Loucy (cell line): ENCODE results near the gene IGSF22.

Source experiments
- EZH2phosphoT487 ChIP-seq: fragments of 200-600 bp; IDR thresholded peaks from 2 replicates; pipeline ENCODE4 v1.6.1; 2018; ENCODE audit warnings: antibody characterized with exemption, mild to moderate bottlenecking, moderate library complexity, borderline replicate concordance
- TF ChIP-seq, protein P1 (sequence below): fragments of 200-600 bp; sonication (generic); conservative IDR thresholded peaks from 2 replicates; pipeline ENCODE4 v1.5.1; 2014; ENCODE audit warnings: mild to moderate bottlenecking, antibody characterized with exemption, low read length

DNA sequence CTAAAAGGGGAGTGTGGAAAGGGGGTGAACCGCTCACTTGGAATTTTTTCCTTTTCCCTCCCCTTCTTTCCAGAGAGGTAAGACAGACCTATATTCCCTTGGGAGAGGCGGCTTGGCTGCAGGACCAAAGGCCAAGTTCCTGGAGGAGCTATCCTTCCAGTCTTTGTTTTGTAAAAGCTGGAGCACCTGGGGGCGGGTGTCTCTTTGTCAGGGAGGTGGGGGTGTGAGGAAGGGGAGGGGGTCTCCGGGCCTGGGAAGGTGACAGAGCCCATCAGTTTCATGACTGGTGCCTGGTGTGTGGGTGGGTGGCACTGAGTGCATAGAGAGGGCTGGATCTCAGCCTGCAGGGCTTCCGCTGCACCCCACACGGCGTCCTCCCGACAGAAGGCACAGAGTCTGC lies 47.1 kb upstream of the IGSF22 start:
- TF ChIP-seq, protein P1, sequence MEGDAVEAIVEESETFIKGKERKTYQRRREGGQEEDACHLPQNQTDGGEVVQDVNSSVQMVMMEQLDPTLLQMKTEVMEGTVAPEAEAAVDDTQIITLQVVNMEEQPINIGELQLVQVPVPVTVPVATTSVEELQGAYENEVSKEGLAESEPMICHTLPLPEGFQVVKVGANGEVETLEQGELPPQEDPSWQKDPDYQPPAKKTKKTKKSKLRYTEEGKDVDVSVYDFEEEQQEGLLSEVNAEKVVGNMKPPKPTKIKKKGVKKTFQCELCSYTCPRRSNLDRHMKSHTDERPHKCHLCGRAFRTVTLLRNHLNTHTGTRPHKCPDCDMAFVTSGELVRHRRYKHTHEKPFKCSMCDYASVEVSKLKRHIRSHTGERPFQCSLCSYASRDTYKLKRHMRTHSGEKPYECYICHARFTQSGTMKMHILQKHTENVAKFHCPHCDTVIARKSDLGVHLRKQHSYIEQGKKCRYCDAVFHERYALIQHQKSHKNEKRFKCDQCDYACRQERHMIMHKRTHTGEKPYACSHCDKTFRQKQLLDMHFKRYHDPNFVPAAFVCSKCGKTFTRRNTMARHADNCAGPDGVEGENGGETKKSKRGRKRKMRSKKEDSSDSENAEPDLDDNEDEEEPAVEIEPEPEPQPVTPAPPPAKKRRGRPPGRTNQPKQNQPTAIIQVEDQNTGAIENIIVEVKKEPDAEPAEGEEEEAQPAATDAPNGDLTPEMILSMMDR = no peak
- TF ChIP-seq EZH2phosphoT487 = no peak
